Gastroesophageal sphincter (tissue), 4 donors: ENCODE results near the gene USP16. TPM values are rescaled to one million over a fixed set of nuclear protein-coding genes. Genes with fewer than 3 reads are reported as not detected.

Source experiments
- ATAC-seq: fragments of 150-250 bp; one replicate; pipeline ENCODE4 v1.9.1; 2016; ENCODE audit warnings: mild to moderate bottlenecking, moderate library complexity
- H3K27ac ChIP-seq, 4 donors: fragments of 200-600 bp; sonication (generic) in 3 of 4; 1 replicate in 3 of 4; 2 replicates in 1 of 4; pipeline ENCODE4 v1.5.1; 2016 to 2019
- H3K27me3 ChIP-seq: fragments of 200-600 bp; sonication (generic); one replicate; pipeline ENCODE4 v1.5.1; 2019
- H3K36me3 ChIP-seq, 2 donors: fragments of 200-600 bp; sonication (generic); one replicate each; pipeline ENCODE4 v1.5.1; 2019; ENCODE audit warnings: control low read depth in 1 of 2
- H3K4me1 ChIP-seq, 3 donors: fragments of 200-600 bp; sonication (generic); 1 replicate in 2 of 3; 2 replicates in 1 of 3; pipeline ENCODE4 v1.5.1; 2016 to 2019; ENCODE audit warnings: control low read depth in 2 of 3
- H3K4me3 ChIP-seq, 2 donors: fragments of 200-600 bp; sonication (generic); one replicate each; pipeline ENCODE4 v1.5.1; 2019; ENCODE audit warnings: mild to moderate bottlenecking in 1 of 2, moderate library complexity in 1 of 2
- H3K9me3 ChIP-seq, 3 donors: fragments of 200-600 bp; sonication (generic); one replicate each; pipeline ENCODE4 v1.5.1; 2017 to 2019; ENCODE audit warnings: control low read depth in 2 of 3
- EP300 ChIP-seq: sonication (generic); formaldehyde crosslinking; IDR thresholded peaks from one replicate; pipeline ENCODE4 v1.6.1; 2017; ENCODE audit warnings: antibody characterized with exemption, mild to moderate bottlenecking
- POLR2A ChIP-seq, 2 donors: fragments of 450-650 bp; IDR thresholded peaks; one replicate each; pipeline ENCODE4 v1.6.1; 2017; ENCODE audit warnings: antibody characterized with exemption in 2 of 2, mild to moderate bottlenecking in 2 of 2, moderate library complexity in 1 of 2
- POLR2AphosphoS5 ChIP-seq: sonication (generic); formaldehyde crosslinking; IDR thresholded peaks from one replicate; pipeline ENCODE4 v1.6.1; 2017; ENCODE audit warnings: antibody characterized with exemption
- WGBS, 2 donors: methylation state at CpG; one replicate each; pipeline ENCODE4 v1.1.5; 2018; ENCODE audit warnings: low coverage in 1 of 2; 5-methylcytosine and 5-hydroxymethylcytosine counted together
- total RNA-seq, 4 donors: library from RNA; depleted of rRNA; stranded (reverse); fragments of >200 nt; gene quantifications; one replicate each; pipeline ENCODE4 v1.1.0, GENCODE V29; 2016
- TF ChIP-seq, protein P1 (sequence below), 4 experiments: fragments of 200-600 bp in 2 of 4; fragments of 450-650 bp in 2 of 4; sonication (generic) in 1 of 4; IDR thresholded peaks; one replicate each; pipeline ENCODE4 v1.5.1; 2017 to 2019; ENCODE audit warnings: antibody characterized with exemption in 4 of 4, mild to moderate bottlenecking in 2 of 4, moderate library complexity in 2 of 4

USP16 gene
- total RNA-seq, 4 donors from 2014 or later, result 37.4 to 65.4 (median 45.7) TPM

DNA sequence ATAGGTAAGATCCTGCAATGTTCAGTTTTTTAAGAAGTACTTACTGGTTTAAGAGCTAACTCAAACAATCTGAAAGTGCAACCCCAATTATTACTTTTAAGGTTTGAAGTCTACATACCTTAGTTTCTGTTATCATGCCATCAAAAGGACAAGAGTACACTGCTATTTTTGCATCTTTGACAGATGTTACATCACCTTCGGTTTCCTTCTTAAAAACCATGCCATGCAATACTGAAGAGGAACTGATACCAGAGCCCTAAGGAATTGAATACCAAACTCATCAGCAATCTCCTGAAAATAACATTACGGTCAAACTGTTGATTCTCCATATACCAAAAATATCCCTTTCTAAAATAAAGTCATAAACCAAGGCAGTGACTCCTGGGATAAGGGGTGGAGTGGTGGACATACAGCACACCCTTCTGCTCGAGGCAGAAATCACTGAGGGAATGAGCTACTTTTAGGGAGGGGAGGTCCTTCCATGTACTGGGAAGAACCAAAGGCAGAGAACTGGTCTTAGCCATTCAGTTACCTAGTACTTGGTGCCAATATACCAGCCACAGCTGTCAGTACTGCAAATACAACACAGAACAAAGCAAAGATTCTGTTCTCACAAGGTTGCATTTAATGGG, 40.5 kb downstream of the USP16 start:
- Histone ChIP-seq H3K4me3 (no peak overlapping the region), H3K4me1 (peaks cover 0 to 20% (median 0%) of the 10 kb centered on the region in 3 donors), H3K27me3 (no peaks in the 10 kb centered on the region), H3K9me3 (no peaks in the 10 kb centered on the region), H3K36me3 (peaks cover 18 to 98% of the 10 kb centered on the region in 2 donors), H3K27ac (no peak overlapping the region)
- no peak for ATAC-seq
- 84 to 87% methylated on average over 3 of the region's 3 CpGs for WGBS, 2 donors
- TF ChIP-seq, protein P1, sequence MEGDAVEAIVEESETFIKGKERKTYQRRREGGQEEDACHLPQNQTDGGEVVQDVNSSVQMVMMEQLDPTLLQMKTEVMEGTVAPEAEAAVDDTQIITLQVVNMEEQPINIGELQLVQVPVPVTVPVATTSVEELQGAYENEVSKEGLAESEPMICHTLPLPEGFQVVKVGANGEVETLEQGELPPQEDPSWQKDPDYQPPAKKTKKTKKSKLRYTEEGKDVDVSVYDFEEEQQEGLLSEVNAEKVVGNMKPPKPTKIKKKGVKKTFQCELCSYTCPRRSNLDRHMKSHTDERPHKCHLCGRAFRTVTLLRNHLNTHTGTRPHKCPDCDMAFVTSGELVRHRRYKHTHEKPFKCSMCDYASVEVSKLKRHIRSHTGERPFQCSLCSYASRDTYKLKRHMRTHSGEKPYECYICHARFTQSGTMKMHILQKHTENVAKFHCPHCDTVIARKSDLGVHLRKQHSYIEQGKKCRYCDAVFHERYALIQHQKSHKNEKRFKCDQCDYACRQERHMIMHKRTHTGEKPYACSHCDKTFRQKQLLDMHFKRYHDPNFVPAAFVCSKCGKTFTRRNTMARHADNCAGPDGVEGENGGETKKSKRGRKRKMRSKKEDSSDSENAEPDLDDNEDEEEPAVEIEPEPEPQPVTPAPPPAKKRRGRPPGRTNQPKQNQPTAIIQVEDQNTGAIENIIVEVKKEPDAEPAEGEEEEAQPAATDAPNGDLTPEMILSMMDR (IDR thresholded peaks at IDR 0.05), result no peak
- TF ChIP-seq EP300, result no peak
- no peak for TF ChIP-seq POLR2AphosphoS5
- no peak for TF ChIP-seq POLR2A (IDR thresholded peaks at IDR 0.05)

- WGBS, 2 donors, result 0% methylated on average over 3 to 11 of the region's 13 CpGs
- no peak for TF ChIP-seq EP300
- TF ChIP-seq POLR2AphosphoS5, result no peak
- TF ChIP-seq POLR2A (IDR thresholded peaks at IDR 0.05), result no peak
- TF ChIP-seq, protein P1 (IDR thresholded peaks at IDR 0.05), result no peak
- H3K4me1 ChIP-seq, result peaks cover 0 to 54% (median 14%) of the 10 kb centered on the region in 3 donors
- H3K4me3 ChIP-seq, result peak overlapping the region; percentile 88
- H3K27me3 ChIP-seq, result no peaks in the 10 kb centered on the region
- H3K36me3 ChIP-seq, result peaks cover 0 to 19% of the 10 kb centered on the region in 2 donors
- no peak for ATAC-seq
- H3K27ac ChIP-seq, result peak overlapping the region; percentile 76 to 96 (median 91)
- no peaks in the 10 kb centered on the region for H3K9me3 ChIP-seq
These were observed 48.4 kb downstream of the USP16 start for GRCh38 chr21:29072873-29073221.

DNA sequence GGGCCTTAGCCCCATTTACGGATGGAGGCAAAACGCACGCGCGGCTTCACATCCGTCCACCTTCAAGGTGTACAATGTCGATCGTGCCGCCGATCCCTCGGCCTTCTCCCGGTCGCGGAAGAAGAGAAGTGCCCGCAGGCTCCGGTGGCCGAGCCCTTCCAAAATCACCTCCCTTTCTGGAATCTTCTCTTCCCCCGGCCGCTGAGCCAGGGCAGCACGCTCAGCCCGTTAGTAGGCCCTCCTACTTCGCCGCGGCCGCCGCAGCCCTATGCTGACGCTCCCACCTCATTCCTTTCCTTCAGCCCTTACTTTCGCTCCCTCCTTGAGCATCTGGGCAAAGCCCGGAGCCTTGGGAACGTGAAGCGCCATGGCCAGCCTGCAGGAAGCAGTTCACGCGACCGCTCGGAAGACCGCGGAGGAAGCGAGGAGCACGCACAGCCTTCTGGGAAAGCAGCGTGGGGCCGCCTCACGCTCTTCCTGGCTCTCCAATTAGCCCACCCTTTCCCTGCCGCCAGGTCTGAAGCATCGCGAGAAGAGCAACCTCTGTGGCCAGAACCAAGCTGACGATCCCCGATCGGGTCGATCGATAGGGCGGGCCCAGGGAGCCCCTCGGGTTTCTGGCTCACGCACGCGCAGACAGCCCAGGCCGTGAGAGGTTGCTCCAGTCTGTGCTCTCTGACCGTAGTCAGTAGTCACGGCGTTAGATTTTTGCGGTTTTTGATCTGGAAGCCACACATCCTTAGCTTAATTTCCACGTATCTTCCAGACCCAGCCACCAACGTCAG, 48.9 kb downstream of the USP16 start, which contains the start of gene CCT8:
Gene CCT8 (minus strand): TSS at position 427 of the 785 bp plus-strand sequence. CDS start 58 bp downstream, at position 369.
- H3K4me3 ChIP-seq, result peak within 1 kb of the TSS; percentile 88
- H3K27me3 ChIP-seq, result no peaks in the 10 kb centered on the region
- H3K27ac ChIP-seq, result peak within 1 kb of the TSS; percentile 76 to 96 (median 91)
- WGBS, 2 donors, result 0% methylated on average over 6 to 13 of the region's 62 CpGs
- peak; percentile 98 for ATAC-seq
- H3K4me1 ChIP-seq, result peaks cover 0 to 54% (median 14%) of the 10 kb centered on the region in 3 donors
- H3K9me3 ChIP-seq, result no peaks in the 10 kb centered on the region
- H3K36me3 ChIP-seq, result peaks cover 0 to 14% of the 10 kb centered on the region in 2 donors
- TF ChIP-seq POLR2A (IDR thresholded peaks at IDR 0.05) (peak; percentile 69 to 80), POLR2AphosphoS5 (peak; percentile 92), EP300 (no peak)
- TF ChIP-seq, protein P1 (IDR thresholded peaks at IDR 0.05), result no peak

DNA sequence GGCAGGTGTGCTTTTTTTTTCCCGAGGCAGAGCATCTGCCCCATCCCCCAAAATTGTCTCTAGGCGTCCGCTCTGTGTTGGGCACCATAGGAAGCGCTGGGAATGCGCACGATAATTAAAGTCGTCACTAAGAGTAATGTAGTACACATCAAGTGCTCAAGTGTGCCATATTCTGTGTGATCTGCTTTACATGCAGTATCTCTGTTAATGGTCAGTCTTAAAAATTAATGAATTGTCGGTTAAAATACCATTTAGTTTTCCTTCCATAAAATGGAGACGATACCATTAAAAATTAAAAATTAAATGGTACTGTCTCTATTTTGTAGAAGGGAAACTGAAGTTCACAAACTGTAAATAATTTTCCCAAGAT, 49.5 kb downstream of the USP16 start:
- no peak for TF ChIP-seq EP300
- TF ChIP-seq, protein P1 (IDR thresholded peaks at IDR 0.05), result no peak
- no peak for TF ChIP-seq POLR2A (IDR thresholded peaks at IDR 0.05)
- peaks cover 0 to 54% (median 14%) of the 10 kb centered on the region in 3 donors for H3K4me1 ChIP-seq
- no peaks in the 10 kb centered on the region for H3K9me3 ChIP-seq
- peak; percentile 32 for ATAC-seq
- H3K27ac ChIP-seq, result peak overlapping the region; percentile 65 to 96 (median 91)
- 7 to 23% methylated on average over 5 to 7 of the region's 9 CpGs for WGBS, 2 donors
- H3K27me3 ChIP-seq, result no peaks in the 10 kb centered on the region
- peaks cover 0 to 8% of the 10 kb centered on the region in 2 donors for H3K36me3 ChIP-seq
- peak overlapping the region; percentile 88 for H3K4me3 ChIP-seq
